CD14-positive monocyte (primary cell): ENCODE measurements around the gene ZYX. TPM values are rescaled to one million over a fixed set of nuclear protein-coding genes. Genes with fewer than 3 reads are reported as not detected.
A peak's percentile ranks its signal among the peaks of the same experiment; 100 is the strongest.

ENCODE experiments used
- DNase-seq, 3 donors: peaks; one replicate each; pipeline ENCODE4 v3.0.0-alpha.2; 2011 to 2022
- H2AFZ ChIP-seq: 2 replicates; pipeline ENCODE4 v1.6.0; 2012; ENCODE audit warnings: mild to moderate bottlenecking, low read depth, low read length, inconsistent platforms; ENCODE audit not compliant: insufficient read depth, poor library complexity, severe bottlenecking
- H3K27ac ChIP-seq, 2 donors: 1 replicate in 1 of 2; 2 replicates in 1 of 2; pipeline ENCODE4 v1.5.1; 2012 to 2013; ENCODE audit warnings: low read length in 2 of 2, control low read depth in 1 of 2, inconsistent platforms in 1 of 2, low read depth in 1 of 2, mild to moderate bottlenecking in 1 of 2
- H3K27me3 ChIP-seq, 2 donors: one replicate each; pipeline versions ENCODE4 v1.6.0 to v1.6.1; 2011 to 2013; ENCODE audit warnings: low read length in 2 of 2; ENCODE audit not compliant: control insufficient read depth in 2 of 2, insufficient read depth in 2 of 2
- H3K36me3 ChIP-seq, 2 donors: replicated peaks in 1 of 2; 1 replicate in 1 of 2; 2 replicates in 1 of 2; pipeline versions ENCODE4 v1.5.1 to v1.6.1; 2012 to 2013; ENCODE audit warnings: low read length in 2 of 2, control low read depth in 1 of 2, inconsistent platforms in 1 of 2, mild to moderate bottlenecking in 1 of 2; ENCODE audit not compliant: insufficient read depth in 2 of 2, control insufficient read depth in 1 of 2
- H3K4me1 ChIP-seq, 2 donors: 1 replicate in 1 of 2; 2 replicates in 1 of 2; pipeline versions ENCODE4 v1.5.1 to v1.6.1; 2012 to 2013; ENCODE audit warnings: low read length in 2 of 2, control low read depth in 1 of 2, inconsistent platforms in 1 of 2, mild to moderate bottlenecking in 1 of 2, moderate library complexity in 1 of 2; ENCODE audit not compliant: insufficient read depth in 2 of 2, control insufficient read depth in 1 of 2
- H3K4me2 ChIP-seq: replicated peaks from 2 replicates; pipeline ENCODE3; 2012; ENCODE audit warnings: low read length, moderate library complexity, mild to moderate bottlenecking; ENCODE audit not compliant: poor library complexity, severe bottlenecking; ENCODE audit errors: extremely low read depth
- H3K4me3 ChIP-seq, 3 experiments: fragments of 200-600 bp in 1 of 3; sonication (generic) in 1 of 3; replicated peaks in 1 of 3; 1 replicate in 2 of 3; 2 replicates in 1 of 3; pipeline ENCODE4 v1.5.1; 2011 to 2013; ENCODE audit warnings: low read length in 3 of 3, mild to moderate bottlenecking in 3 of 3, control low read depth in 2 of 3, low read depth in 2 of 3, inconsistent platforms in 1 of 3, moderate library complexity in 1 of 3
- H3K79me2 ChIP-seq: 2 replicates; pipeline ENCODE4 v1.6.0; 2012; ENCODE audit warnings: mild to moderate bottlenecking, control low read depth, inconsistent platforms, low read length, moderate library complexity; ENCODE audit not compliant: insufficient read depth
- H3K9ac ChIP-seq: 2 replicates; pipeline ENCODE4 v1.6.0; 2017; ENCODE audit warnings: low read length, mild to moderate bottlenecking; ENCODE audit not compliant: insufficient read depth, poor library complexity, severe bottlenecking
- H3K9me3 ChIP-seq, 2 donors: replicated peaks in 1 of 2; 1 replicate in 1 of 2; 2 replicates in 1 of 2; pipeline versions ENCODE4 v1.5.1 to v1.6.1; 2012 to 2013; ENCODE audit warnings: low read length in 2 of 2, control low read depth in 1 of 2; ENCODE audit not compliant: control insufficient read depth in 1 of 2, insufficient read depth in 1 of 2
- H4K20me1 ChIP-seq: 2 replicates; pipeline ENCODE4 v1.6.0; 2012; ENCODE audit warnings: mild to moderate bottlenecking, low read length, control low read depth, moderate library complexity; ENCODE audit not compliant: insufficient read depth
- H3K27ac Mint-ChIP-seq, 7 donors: one replicate each; pipeline ENCODE4 v1.8.0; 2020; ENCODE audit warnings: mild to moderate bottlenecking in 7 of 7, mixed read lengths in 7 of 7, moderate library complexity in 6 of 7, inconsistent platforms in 2 of 7
- H3K27me3 Mint-ChIP-seq, 3 donors: one replicate each; pipeline ENCODE4 v1.8.0; 2021 to 2022; ENCODE audit warnings: low read depth in 3 of 3, mild to moderate bottlenecking in 3 of 3, mixed read lengths in 3 of 3, moderate library complexity in 3 of 3, inconsistent platforms in 1 of 3
- H3K36me3 Mint-ChIP-seq, 2 donors: one replicate each; pipeline ENCODE4 v1.8.0; 2020; ENCODE audit warnings: mixed read lengths in 2 of 2, inconsistent platforms in 1 of 2, mild to moderate bottlenecking in 1 of 2
- H3K4me1 Mint-ChIP-seq: one replicate; pipeline ENCODE4 v1.8.0; 2020; ENCODE audit warnings: mild to moderate bottlenecking, mixed read lengths
- H3K4me3 Mint-ChIP-seq, 2 donors: one replicate each; pipeline ENCODE4 v1.8.0; 2020; ENCODE audit warnings: mild to moderate bottlenecking in 2 of 2, mixed read lengths in 2 of 2, moderate library complexity in 1 of 2
- H3K9me3 Mint-ChIP-seq, 7 donors: one replicate each; pipeline ENCODE4 v1.8.0; 2020 to 2022; ENCODE audit warnings: mixed read lengths in 7 of 7, mild to moderate bottlenecking in 6 of 7, moderate library complexity in 6 of 7, inconsistent platforms in 2 of 7
- WGBS: methylation state at CpG from one replicate; pipeline ENCODE4 v1.1.5; 2013; ENCODE audit warnings: missing lambda C conversion rate; ENCODE audit not compliant: insufficient coverage; 5-methylcytosine and 5-hydroxymethylcytosine counted together
- intact Hi-C, 2 donors: fragments of 100-400 bp; cut with micrococcal nuclease; formaldehyde crosslinking; loops; one replicate each; pipeline versions ENCODE4 v1.15.0 to v1.15.1; 2023
- polyA minus RNA-seq: library from RNA; depleted of rRNA, polyadenylated mRNA; stranded (reverse); fragments of >200 nt; gene quantifications from 2 replicates; pipeline ENCODE4 v1.2.3, GENCODE V29; 2012
- polyA plus RNA-seq, 3 donors: library from polyadenylated mRNA; depleted of rRNA in 1 of 3; unstranded in 2 of 3; stranded (reverse) in 1 of 3; fragments of 300-500 nt in 2 of 3; fragments of >200 nt in 1 of 3; fragmentation: Illumina TruSeq in 2 of 3; gene quantifications; 1 replicate in 2 of 3; 2 replicates in 1 of 3; pipeline ENCODE4 v1.2.3, GENCODE V29; 2012 to 2021
- total RNA-seq, 12 experiments: library from RNA in 1 of 12; stranded (reverse) in 1 of 12; fragments of 120-200 nt in 1 of 12; gene quantifications; one replicate each; pipeline ENCODE4 v1.2.4 and lab custom pipeline; 2013 to 2026; ENCODE audit warnings: mixed read lengths in 6 of 12, inconsistent platforms in 1 of 12
- TF ChIP-seq, protein P1 (sequence below): fragments of 200-600 bp; IDR thresholded peaks from one replicate; pipeline ENCODE4 v1.8.0; 2022; ENCODE audit warnings: antibody characterized with exemption, mild to moderate bottlenecking

ZYX gene
- total RNA-seq (2013): 131 TPM
- polyA plus RNA-seq (100 to 1,000 TPM; 198 to 417 (median 331) TPM), polyA minus RNA-seq (104 and 159 TPM in 2 replicates), total RNA-seq (lab: John Stamatoyannopoulos, UW) (49.6 to 472 (median 147) reads per million in 11 experiments)

GRCh38 chr7:143380646-143381426 lies at the start of gene ZYX:
Gene ZYX (plus strand): TSS chr7:143381345. CDS start chr7:143381572, 227 bp downstream.
- Mint-ChIP-seq H3K9me3 (no peaks in the 10 kb centered on the region), H3K27ac (peak within 1 kb of the TSS in 6 of 7 donors; percentile 97 to 100 (median 98)), H3K27me3 (peaks cover 0 to 2% (median 0%) of the 10 kb centered on the region in 3 donors), H3K4me1 (peaks cover 41% of the 10 kb centered on the region), H3K4me3 (peak within 1 kb of the TSS; percentile 92 to 97), H3K36me3 (peaks cover 0 to 15% of the 10 kb centered on the region in 2 donors)
- peak within 1 kb of the TSS; percentile 100 for H3K9ac ChIP-seq
- H3K36me3 ChIP-seq: peaks cover 11 to 20% of the 10 kb centered on the region in 2 donors
- TF ChIP-seq, protein P1, sequence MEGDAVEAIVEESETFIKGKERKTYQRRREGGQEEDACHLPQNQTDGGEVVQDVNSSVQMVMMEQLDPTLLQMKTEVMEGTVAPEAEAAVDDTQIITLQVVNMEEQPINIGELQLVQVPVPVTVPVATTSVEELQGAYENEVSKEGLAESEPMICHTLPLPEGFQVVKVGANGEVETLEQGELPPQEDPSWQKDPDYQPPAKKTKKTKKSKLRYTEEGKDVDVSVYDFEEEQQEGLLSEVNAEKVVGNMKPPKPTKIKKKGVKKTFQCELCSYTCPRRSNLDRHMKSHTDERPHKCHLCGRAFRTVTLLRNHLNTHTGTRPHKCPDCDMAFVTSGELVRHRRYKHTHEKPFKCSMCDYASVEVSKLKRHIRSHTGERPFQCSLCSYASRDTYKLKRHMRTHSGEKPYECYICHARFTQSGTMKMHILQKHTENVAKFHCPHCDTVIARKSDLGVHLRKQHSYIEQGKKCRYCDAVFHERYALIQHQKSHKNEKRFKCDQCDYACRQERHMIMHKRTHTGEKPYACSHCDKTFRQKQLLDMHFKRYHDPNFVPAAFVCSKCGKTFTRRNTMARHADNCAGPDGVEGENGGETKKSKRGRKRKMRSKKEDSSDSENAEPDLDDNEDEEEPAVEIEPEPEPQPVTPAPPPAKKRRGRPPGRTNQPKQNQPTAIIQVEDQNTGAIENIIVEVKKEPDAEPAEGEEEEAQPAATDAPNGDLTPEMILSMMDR: no peak
- 1% methylated on average over 42 of the region's 72 CpGs for WGBS
- peaks cover 45% of the 10 kb centered on the region for H4K20me1 ChIP-seq
- H2AFZ ChIP-seq: peak within 1 kb of the TSS; percentile 75
- H3K9me3 ChIP-seq: no peaks in the 10 kb centered on the region
- peaks cover 94% of the 10 kb centered on the region for H3K79me2 ChIP-seq
- intact Hi-C loops: loop anchor here (5.0 kb wide), 3 partner anchors 36 to 139 kb away; no protein-coding TSS in a partner anchor
- peaks cover 69 to 80% of the 10 kb centered on the region in 2 donors for H3K4me1 ChIP-seq
- peak within 1 kb of the TSS; percentile 81 to 99 (median 98) for H3K4me3 ChIP-seq
- H3K4me2 ChIP-seq: peak within 1 kb of the TSS; percentile 97
- DNase-seq: peak; percentile 90 to 96 (median 96)
- peak within 1 kb of the TSS; percentile 99 for H3K27ac ChIP-seq
- no peaks in the 10 kb centered on the region for H3K27me3 ChIP-seq

DNA sequence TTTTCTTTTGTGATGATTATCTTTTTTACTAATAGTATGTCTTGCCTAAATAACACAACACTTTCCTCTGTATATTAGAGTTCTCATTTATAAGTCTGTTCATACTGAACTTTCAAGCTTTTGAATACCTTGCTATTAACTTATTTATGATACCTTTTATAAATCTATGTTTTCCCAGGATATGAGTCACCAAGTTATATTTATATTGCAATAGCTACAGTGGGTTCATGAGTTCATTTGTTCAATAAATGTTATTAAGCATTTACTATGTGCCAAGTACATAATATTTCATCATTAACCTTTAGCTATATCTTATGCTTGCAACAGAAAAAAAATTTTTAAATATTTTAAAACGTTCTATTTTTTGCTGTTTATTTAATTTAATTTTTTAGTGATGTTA lies 46.9 kb upstream of the ZYX start:
- intact Hi-C loops: no loop called here
- Mint-ChIP-seq H3K27me3 (peaks cover 0 to 3% (median 1%) of the 10 kb centered on the region in 3 donors), H3K4me3 (no peak overlapping the region), H3K27ac (no peak overlapping the region), H3K4me1 (peaks cover 21% of the 10 kb centered on the region), H3K36me3 (no peaks in the 10 kb centered on the region), H3K9me3 (peaks cover 0 to 2% (median 0%) of the 10 kb centered on the region in 7 donors)
- H2AFZ ChIP-seq: no peak overlapping the region
- no peaks in the 10 kb centered on the region for H4K20me1 ChIP-seq
- H3K9me3 ChIP-seq: no peaks in the 10 kb centered on the region
- no peak overlapping the region for H3K4me2 ChIP-seq
- no peak overlapping the region for H3K27ac ChIP-seq
- no peak for DNase-seq
- H3K4me3 ChIP-seq: no peak overlapping the region
- WGBS: no CpG with 5 or more reads among the region's 1 CpG
- H3K9ac ChIP-seq: no peak overlapping the region
- no peaks in the 10 kb centered on the region for H3K36me3 ChIP-seq
- H3K79me2 ChIP-seq: no peaks in the 10 kb centered on the region
- TF ChIP-seq, protein P1: no peak
- H3K27me3 ChIP-seq: no peaks in the 10 kb centered on the region
- peaks cover 12 to 13% of the 10 kb centered on the region in 2 donors for H3K4me1 ChIP-seq
